HG03432 (cell line): ENCODE results near the gene ZNF845.
"Not testable (repeated sequence)": the region's sequence is repeated elsewhere in the genome, so short reads cannot be mapped to it uniquely, and the experiment has no call there.

ENCODE experiments used
- ATAC-seq: cut with Tn5 transposase; IDR thresholded peaks from one replicate; pipeline ENCODE4 v1.9.1; 2021; ENCODE audit warnings: mild to moderate bottlenecking, moderate library complexity; ENCODE audit not compliant: unreplicated experiment

ZNF845 gene

DNA sequence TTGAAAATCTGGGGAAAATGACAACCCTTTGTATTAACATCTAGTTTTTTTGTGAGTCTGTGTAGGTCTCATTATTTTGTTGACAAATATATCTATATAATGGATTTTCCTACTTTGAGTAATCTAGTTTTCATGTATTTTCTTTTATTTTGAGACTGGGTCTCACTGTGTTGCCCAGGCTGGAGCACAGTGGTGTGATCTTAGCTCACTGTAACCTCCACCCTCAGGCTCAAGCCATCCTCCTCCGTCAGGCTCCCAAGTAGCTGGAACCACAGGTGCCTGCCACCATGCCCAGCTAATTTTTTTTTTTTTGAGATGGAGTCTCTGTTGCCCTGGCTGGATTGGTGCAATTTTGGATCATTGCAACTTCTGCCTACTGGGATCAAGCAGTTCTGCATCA, 41.2 kb downstream of the ZNF845 start:
- no peak for ATAC-seq

- no peak for ATAC-seq
Measured at GRCh38 chr19:53381376-53381775, 47.8 kb downstream of the ZNF845 start.

DNA sequence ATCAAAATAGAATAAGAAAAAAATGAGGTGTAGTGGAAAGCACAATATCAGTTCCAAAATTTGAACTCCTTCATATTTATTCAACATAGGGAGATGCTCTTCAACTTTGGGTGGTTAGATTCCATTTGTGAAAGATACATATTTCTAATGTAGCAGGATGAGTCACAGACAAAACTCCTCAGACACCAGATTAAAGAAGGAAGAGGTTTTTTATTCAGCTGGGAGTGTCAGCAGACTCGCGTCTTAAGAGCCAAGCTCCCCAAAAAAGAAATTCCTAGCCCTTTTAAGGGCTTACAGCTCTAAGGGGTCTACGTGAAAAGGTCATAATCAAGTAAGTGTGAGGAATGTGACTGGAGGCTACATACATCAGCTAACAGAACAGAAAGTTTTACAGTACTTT, 54.6 kb downstream of the ZNF845 start:
- no peak for ATAC-seq

DNA sequence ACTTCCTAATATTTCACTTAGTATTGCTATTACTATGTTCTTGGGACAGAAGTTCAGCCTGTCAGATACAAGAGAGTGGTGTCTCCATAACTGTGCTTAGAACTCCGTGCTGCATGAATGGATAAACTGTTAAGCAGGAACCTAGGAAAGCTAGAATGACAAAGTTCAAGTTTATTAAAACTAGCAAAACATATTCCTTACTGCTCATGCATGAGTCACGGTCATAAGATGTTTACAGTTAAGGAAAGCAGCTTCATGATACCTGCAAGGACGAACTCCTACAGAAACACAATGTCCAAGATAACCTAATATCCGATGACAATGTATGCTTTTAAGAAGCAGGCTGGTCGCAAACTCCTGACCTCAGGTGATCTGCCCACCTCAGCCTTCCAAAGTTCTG, 55.4 kb downstream of the ZNF845 start:
- ATAC-seq, result no peak

DNA sequence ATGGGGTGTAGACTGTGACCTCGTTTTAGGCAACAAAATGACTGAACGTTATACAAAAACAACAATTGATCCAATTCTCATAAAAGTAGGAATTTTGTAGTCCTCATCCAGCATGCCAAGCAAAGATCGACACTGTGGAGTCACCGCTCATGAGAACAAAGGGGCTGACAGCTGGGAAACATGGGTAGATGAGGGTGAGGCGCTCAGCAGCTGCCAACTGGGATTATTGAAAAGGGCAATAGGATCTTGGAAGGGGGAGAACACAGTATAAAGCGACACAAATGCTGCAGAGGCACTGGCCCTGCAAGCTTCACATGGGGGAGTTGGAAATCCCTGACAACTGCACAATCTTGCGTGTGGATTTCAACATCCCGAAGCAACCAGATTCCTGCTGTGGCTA, 56.0 kb downstream of the ZNF845 start:
- ATAC-seq, result no peak

DNA sequence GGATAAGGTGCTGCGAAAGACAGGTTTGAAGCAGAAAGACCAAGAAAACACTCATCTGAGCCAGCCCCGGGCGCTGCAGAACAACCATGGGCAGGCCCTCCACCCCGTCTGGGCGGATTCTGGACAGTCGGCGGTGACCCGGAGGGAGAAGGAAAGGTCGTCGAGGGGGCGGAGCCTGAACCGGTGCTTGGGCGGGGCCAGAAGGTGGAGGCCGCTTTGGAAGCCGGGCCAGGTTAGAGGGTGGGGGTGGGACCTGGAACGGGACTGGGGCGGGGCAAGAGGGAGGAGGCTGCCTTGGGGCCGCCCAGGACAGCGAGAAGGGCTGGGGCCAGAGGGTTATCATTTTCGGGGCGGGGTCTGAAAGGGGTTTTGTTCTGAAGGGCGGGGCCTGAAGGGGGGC, 56.4 kb downstream of the ZNF845 start:
- ATAC-seq, result no peak

GRCh38 chr19:53394522-53394973, 61.0 kb downstream of the ZNF845 start:
- no peak for ATAC-seq

DNA sequence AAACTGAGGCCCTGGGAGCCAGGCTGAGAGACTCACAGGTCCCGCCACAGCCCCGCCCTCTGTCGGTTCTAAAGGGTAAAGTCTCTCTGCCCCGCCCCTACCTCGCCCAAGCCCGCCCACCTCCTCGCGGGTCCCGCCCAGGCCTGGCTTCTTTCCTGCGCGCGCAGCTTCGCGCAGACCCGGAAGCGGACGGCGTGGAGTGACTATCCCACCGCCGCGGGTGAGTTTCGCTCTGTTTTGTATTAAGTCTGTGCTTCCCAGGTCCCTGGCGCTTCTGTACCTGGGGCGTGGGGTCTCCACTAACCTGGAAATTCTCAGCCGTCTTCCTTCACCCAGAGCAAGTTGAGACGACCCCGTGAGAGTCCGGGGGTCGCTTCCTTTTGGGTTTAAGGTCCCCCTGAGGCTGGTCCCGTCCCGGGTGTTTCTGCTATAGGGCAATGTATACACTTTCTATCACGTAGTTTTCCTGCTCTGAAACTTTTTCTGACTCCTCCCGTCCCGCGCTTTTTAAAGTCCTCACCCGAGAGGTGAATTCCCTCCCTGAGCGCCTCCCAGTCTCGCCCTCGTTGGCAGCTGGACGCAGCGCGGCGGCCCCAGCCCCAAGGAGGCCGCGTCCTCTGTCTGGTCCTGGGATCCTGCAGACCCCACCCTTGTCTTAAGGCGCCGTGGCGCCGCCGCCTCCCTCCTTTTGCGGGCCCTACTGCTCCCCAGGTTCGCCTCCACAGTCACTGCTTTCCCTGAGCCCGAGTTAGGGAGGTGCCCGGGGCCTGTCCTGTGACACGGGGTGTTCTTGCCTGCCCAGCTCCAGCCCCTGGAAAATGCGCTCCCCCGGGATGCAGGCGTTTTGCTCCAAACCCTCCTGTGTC, 61.7 kb downstream of the ZNF845 start, which contains the start of gene ZNF765:
ZNF765 (plus strand) TSS at position 176 of the 866 bp plus-strand sequence. CDS start 2,867 bp downstream, outside the sequence.
- peak; percentile 89 for ATAC-seq

DNA sequence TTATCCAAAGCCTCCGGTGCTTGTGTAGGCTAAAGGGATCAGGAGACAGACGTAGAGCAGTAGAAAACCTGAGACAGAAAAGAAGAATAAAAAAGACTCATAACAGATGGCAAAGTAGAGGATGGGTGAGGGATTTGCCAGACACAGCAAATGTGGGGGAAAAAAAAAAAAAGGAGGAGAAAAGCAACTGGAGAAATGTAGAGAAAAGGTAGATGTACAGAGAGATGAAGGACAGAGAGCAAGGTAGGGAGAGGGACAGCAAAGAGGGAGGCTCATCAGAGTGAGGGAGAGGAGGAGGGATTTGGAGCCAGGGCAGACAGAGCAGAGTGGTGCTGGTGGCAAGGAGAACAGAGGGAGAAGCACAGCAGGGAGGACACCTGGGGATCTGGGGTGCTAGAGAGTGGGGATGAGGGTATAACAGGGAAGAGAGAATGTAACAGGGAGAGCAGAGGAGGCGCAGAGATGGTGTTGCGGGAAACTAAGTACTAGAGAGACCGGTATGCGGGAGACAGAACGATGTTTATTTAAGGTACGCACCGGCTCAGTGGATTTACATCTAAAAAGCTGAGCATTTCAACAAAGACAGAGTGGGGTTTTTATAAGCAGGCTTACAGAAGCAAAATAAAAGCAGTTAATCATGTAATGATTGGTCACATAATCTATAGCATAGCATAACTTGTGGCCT, 62.4 kb downstream of the ZNF845 start:
- not testable (repeated sequence) for ATAC-seq

GRCh38 chr19:53396525-53396868, 62.9 kb downstream of the ZNF845 start:
- no peak for ATAC-seq

GRCh38 chr19:53397918-53398317, 64.4 kb downstream of the ZNF845 start:
- not testable (repeated sequence) for ATAC-seq
